Liver (tissue), 9 donors: ENCODE results near the gene C1orf53. TPM values are rescaled to one million over a fixed set of nuclear protein-coding genes. Genes with fewer than 3 reads are reported as not detected.

Experiments
- DNase-seq: peaks from one replicate; pipeline ENCODE4 v3.0.0-alpha.2; 2017; ENCODE audit warnings: low spot score
- H3K27ac ChIP-seq, 2 donors: one replicate each; pipeline ENCODE4 v1.7.0; 2013; ENCODE audit warnings: inconsistent platforms in 2 of 2, low read length in 2 of 2, control low read depth in 1 of 2, low read depth in 1 of 2, mild to moderate bottlenecking in 1 of 2
- H3K27me3 ChIP-seq, 4 donors: one replicate each; pipeline versions ENCODE4 v1.6.1 to v1.7.0; 2013; ENCODE audit warnings: low read length in 3 of 4, inconsistent platforms in 1 of 4, mild to moderate bottlenecking in 1 of 4, moderate library complexity in 1 of 4; ENCODE audit not compliant: control insufficient read depth in 4 of 4, insufficient read depth in 4 of 4
- H3K36me3 ChIP-seq, 4 donors: one replicate each; pipeline versions ENCODE4 v1.6.1 to v1.7.0; 2013; ENCODE audit warnings: low read length in 3 of 4, mild to moderate bottlenecking in 3 of 4, low read depth in 1 of 4, moderate library complexity in 1 of 4; ENCODE audit not compliant: control insufficient read depth in 4 of 4, insufficient read depth in 3 of 4
- H3K4me1 ChIP-seq, 4 donors: one replicate each; pipeline versions ENCODE4 v1.6.1 to v1.7.0; 2013; ENCODE audit warnings: low read length in 3 of 4, mild to moderate bottlenecking in 3 of 4, moderate library complexity in 1 of 4; ENCODE audit not compliant: control insufficient read depth in 4 of 4, insufficient read depth in 4 of 4
- H3K4me3 ChIP-seq, 3 donors: one replicate each; pipeline versions ENCODE4 v1.6.1 to v1.7.0; 2013; ENCODE audit warnings: low read length in 3 of 3, control low read depth in 1 of 3, low read depth in 1 of 3, mild to moderate bottlenecking in 1 of 3
- H3K9ac ChIP-seq, 2 donors: one replicate each; pipeline ENCODE4 v1.7.0; 2013; ENCODE audit warnings: low read length in 2 of 2, mild to moderate bottlenecking in 2 of 2, moderate library complexity in 2 of 2, control low read depth in 1 of 2, low read depth in 1 of 2
- H3K9me3 ChIP-seq, 4 donors: one replicate each; pipeline versions ENCODE4 v1.6.1 to v1.7.0; 2013; ENCODE audit warnings: low read length in 3 of 4; ENCODE audit not compliant: control insufficient read depth in 4 of 4
- ATF3 ChIP-seq: IDR thresholded peaks from 2 replicates; pipeline ENCODE4 v1.6.1; 2016; ENCODE audit warnings: antibody characterized with exemption
- FOXA1 ChIP-seq: IDR thresholded peaks from 2 replicates; pipeline ENCODE4 v1.6.1; 2016; ENCODE audit warnings: antibody characterized with exemption
- FOXA2 ChIP-seq: IDR thresholded peaks from 2 replicates; pipeline ENCODE4 v1.6.1; 2016; ENCODE audit warnings: antibody characterized with exemption
- GABPA ChIP-seq, 2 donors: IDR thresholded peaks in 1 of 2; conservative IDR thresholded peaks in 1 of 2; 2 replicates each; pipeline ENCODE4 v1.6.1; 2016; ENCODE audit warnings: antibody characterized with exemption in 2 of 2, mild to moderate bottlenecking in 1 of 2, moderate library complexity in 1 of 2
- HNF4A ChIP-seq, 2 donors: conservative IDR thresholded peaks; 2 replicates each; pipeline ENCODE4 v1.6.1; 2016; ENCODE audit warnings: antibody characterized with exemption in 2 of 2, mild to moderate bottlenecking in 2 of 2
- JUND ChIP-seq, 2 donors: IDR thresholded peaks; 2 replicates each; pipeline ENCODE4 v1.6.1; 2016; ENCODE audit warnings: antibody characterized with exemption in 2 of 2
- NR2F2 ChIP-seq: IDR thresholded peaks from 2 replicates; pipeline ENCODE4 v1.6.1; 2016; ENCODE audit warnings: antibody characterized with exemption
- RAD21 ChIP-seq, 2 donors: IDR thresholded peaks; 2 replicates each; pipeline ENCODE4 v1.6.1; 2016; ENCODE audit warnings: antibody characterized with exemption in 2 of 2, mild to moderate bottlenecking in 2 of 2
- REST ChIP-seq: IDR thresholded peaks from 2 replicates; pipeline ENCODE4 v1.6.1; 2016; ENCODE audit warnings: antibody characterized with exemption, mild to moderate bottlenecking
- RXRA ChIP-seq, 2 donors: IDR thresholded peaks; 2 replicates each; pipeline ENCODE4 v1.6.1; 2017 to 2018; ENCODE audit warnings: antibody characterized with exemption in 2 of 2, mild to moderate bottlenecking in 1 of 2
- SP1 ChIP-seq: IDR thresholded peaks from 2 replicates; pipeline ENCODE4 v1.6.1; 2018; ENCODE audit warnings: antibody characterized with exemption, mild to moderate bottlenecking
- TAF1 ChIP-seq: conservative IDR thresholded peaks from 2 replicates; pipeline ENCODE4 v1.6.1; 2016; ENCODE audit warnings: antibody characterized with exemption, mild to moderate bottlenecking
- YY1 ChIP-seq: IDR thresholded peaks from 2 replicates; pipeline ENCODE4 v1.6.1; 2016; ENCODE audit warnings: antibody characterized with exemption, mild to moderate bottlenecking
- WGBS: extraction: QIAGEN DNeasy Blood & Tissue Kit; methylation state at CpG from one replicate; pipeline ENCODE4 v1.1.7; 2013; 5-methylcytosine and 5-hydroxymethylcytosine counted together
- polyA plus RNA-seq, 2 donors: library from polyadenylated mRNA; stranded (reverse) in 1 of 2; unstranded in 1 of 2; fragments of 200-250 nt in 1 of 2; fragments of >200 nt in 1 of 2; fragmentation: Nextera tagmentation in 1 of 2; extraction: Ambion mirVana in 1 of 2; gene quantifications; one replicate each; pipeline versions ENCODE4 v1.2.1 to v1.2.3, GENCODE V29; 2013 to 2015
- total RNA-seq, 2 donors: library from RNA; depleted of rRNA; stranded (reverse); fragments of >200 nt; gene quantifications; one replicate each; pipeline ENCODE4 v1.2.3, GENCODE V29; 2014
- TF ChIP-seq, protein P1 (sequence below): IDR thresholded peaks from 2 replicates; pipeline ENCODE4 v1.6.1; 2016; ENCODE audit warnings: antibody characterized with exemption
- TF ChIP-seq, protein P2 (sequence below): IDR thresholded peaks from 2 replicates; pipeline ENCODE4 v1.6.1; 2016; ENCODE audit warnings: antibody characterized with exemption
- TF ChIP-seq, protein P3 (sequence below): fragments of 150-350 bp; IDR thresholded peaks from 2 replicates; pipeline ENCODE4 v1.5.1; 2017; ENCODE audit warnings: improper control_type of control experiment, low read depth, low read length; ENCODE audit not compliant: missing input control
- donor health status: healthy.
- donor health status: healthy.
- donor health status: healthy.
- donor health status: healthy.
- donor health status: healthy.

C1orf53 gene
- total and polyA plus RNA-seq, 4 donors, result 5.5 to 20.5 (median 9.5) TPM

DNA sequence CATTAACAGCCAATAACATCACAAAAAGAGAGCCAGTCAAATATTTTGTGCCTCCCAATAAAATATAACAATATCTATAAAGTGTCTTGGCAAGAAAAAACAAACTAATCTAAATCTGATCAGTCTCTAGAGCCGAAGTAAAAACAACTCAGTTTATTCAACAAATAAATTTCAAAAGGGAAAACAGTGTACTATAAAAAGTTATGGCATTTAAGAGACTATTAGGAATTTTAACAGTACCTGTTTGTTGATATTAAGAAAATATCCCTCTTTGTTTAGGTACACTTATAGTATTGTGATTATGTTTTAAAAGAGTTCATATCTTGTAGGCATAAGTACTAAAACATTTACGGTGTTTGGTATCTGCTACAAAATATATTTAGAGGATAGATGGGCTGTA is 36.6 kb upstream of the C1orf53 start:
- no peaks in the 10 kb centered on the region for H3K36me3 ChIP-seq
- WGBS, result 90% methylated on average over 2 of the region's 2 CpGs
- H3K27me3 ChIP-seq, result no peaks in the 10 kb centered on the region
- no peaks in the 10 kb centered on the region for H3K9me3 ChIP-seq
- no peak for DNase-seq
- no peak overlapping the region for H3K27ac ChIP-seq
- no peak overlapping the region for H3K4me3 ChIP-seq
- H3K4me1 ChIP-seq, result no peaks in the 10 kb centered on the region
- H3K9ac ChIP-seq, result no peak overlapping the region
- no peak for TF ChIP-seq NR2F2
- TF ChIP-seq TAF1, result no peak
- TF ChIP-seq RXRA (IDR thresholded peaks at IDR 0.05), result no peak
- TF ChIP-seq REST, result no peak
- no peak for TF ChIP-seq ATF3
- TF ChIP-seq HNF4A (conservative IDR thresholded peaks at IDR 0.05), result no peak
- TF ChIP-seq YY1, result no peak
- TF ChIP-seq JUND (IDR thresholded peaks at IDR 0.05), result no peak
- no peak for TF ChIP-seq FOXA1
- TF ChIP-seq, protein P1, sequence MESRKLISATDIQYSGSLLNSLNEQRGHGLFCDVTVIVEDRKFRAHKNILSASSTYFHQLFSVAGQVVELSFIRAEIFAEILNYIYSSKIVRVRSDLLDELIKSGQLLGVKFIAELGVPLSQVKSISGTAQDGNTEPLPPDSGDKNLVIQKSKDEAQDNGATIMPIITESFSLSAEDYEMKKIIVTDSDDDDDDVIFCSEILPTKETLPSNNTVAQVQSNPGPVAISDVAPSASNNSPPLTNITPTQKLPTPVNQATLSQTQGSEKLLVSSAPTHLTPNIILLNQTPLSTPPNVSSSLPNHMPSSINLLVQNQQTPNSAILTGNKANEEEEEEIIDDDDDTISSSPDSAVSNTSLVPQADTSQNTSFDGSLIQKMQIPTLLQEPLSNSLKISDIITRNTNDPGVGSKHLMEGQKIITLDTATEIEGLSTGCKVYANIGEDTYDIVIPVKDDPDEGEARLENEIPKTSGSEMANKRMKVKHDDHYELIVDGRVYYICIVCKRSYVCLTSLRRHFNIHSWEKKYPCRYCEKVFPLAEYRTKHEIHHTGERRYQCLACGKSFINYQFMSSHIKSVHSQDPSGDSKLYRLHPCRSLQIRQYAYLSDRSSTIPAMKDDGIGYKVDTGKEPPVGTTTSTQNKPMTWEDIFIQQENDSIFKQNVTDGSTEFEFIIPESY, result no peak
- TF ChIP-seq, protein P2, sequence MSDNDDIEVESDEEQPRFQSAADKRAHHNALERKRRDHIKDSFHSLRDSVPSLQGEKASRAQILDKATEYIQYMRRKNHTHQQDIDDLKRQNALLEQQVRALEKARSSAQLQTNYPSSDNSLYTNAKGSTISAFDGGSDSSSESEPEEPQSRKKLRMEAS, result no peak
- TF ChIP-seq SP1, result no peak
- TF ChIP-seq FOXA2, result no peak
- no peak for TF ChIP-seq GABPA (IDR thresholded peaks at IDR 0.05 in 1 of 2, conservative IDR thresholded peaks at IDR 0.05 in 1 of 2)

GRCh38 chr1:197868751-197869489 is 33.5 kb upstream of the C1orf53 start:
- H3K9ac ChIP-seq, result no peak overlapping the region
- no peaks in the 10 kb centered on the region for H3K4me1 ChIP-seq
- H3K4me3 ChIP-seq, result no peak overlapping the region
- no peak for TF ChIP-seq FOXA1
- no peak for TF ChIP-seq JUND (IDR thresholded peaks at IDR 0.05)
- peak; percentile 94 to 95 for TF ChIP-seq RAD21 (IDR thresholded peaks at IDR 0.05)
- TF ChIP-seq, protein P3, sequence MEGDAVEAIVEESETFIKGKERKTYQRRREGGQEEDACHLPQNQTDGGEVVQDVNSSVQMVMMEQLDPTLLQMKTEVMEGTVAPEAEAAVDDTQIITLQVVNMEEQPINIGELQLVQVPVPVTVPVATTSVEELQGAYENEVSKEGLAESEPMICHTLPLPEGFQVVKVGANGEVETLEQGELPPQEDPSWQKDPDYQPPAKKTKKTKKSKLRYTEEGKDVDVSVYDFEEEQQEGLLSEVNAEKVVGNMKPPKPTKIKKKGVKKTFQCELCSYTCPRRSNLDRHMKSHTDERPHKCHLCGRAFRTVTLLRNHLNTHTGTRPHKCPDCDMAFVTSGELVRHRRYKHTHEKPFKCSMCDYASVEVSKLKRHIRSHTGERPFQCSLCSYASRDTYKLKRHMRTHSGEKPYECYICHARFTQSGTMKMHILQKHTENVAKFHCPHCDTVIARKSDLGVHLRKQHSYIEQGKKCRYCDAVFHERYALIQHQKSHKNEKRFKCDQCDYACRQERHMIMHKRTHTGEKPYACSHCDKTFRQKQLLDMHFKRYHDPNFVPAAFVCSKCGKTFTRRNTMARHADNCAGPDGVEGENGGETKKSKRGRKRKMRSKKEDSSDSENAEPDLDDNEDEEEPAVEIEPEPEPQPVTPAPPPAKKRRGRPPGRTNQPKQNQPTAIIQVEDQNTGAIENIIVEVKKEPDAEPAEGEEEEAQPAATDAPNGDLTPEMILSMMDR, result peak; percentile 65
- TF ChIP-seq HNF4A (conservative IDR thresholded peaks at IDR 0.05), result peak in 1 of 2 donors; percentile 14
- H3K27ac ChIP-seq, result no peak overlapping the region
- 9% methylated on average over 7 of the region's 7 CpGs for WGBS
- H3K36me3 ChIP-seq, result no peaks in the 10 kb centered on the region
- no peak for DNase-seq
- no peaks in the 10 kb centered on the region for H3K27me3 ChIP-seq
- H3K9me3 ChIP-seq, result no peaks in the 10 kb centered on the region
